Left ventricle myocardium inferior (tissue), 1 donor: ENCODE measurements around the gene NFKB2. TPM values are rescaled to one million over a fixed set of nuclear protein-coding genes. Genes with fewer than 3 reads are reported as not detected.

ENCODE experiments used
- DNase-seq: peaks from one replicate; pipeline ENCODE4 v3.0.0-alpha.2; 2020
- H3K27ac ChIP-seq: fragments of 200-600 bp; replicated peaks from 2 replicates; pipeline ENCODE4 v1.8.0; 2021
- H3K27me3 ChIP-seq: fragments of 200-600 bp; 2 replicates; pipeline ENCODE4 v1.8.0; 2021; ENCODE audit warnings: low read depth
- H3K36me3 ChIP-seq: fragments of 200-600 bp; 2 replicates; pipeline ENCODE4 v1.8.0; 2021
- H3K4me1 ChIP-seq: fragments of 200-600 bp; 2 replicates; pipeline ENCODE4 v1.8.0; 2021
- H3K4me3 ChIP-seq: fragments of 200-600 bp; 2 replicates; pipeline ENCODE4 v1.8.0; 2021; ENCODE audit warnings: mild to moderate bottlenecking, moderate library complexity
- H3K9me3 ChIP-seq: fragments of 200-600 bp; replicated peaks from 2 replicates; pipeline ENCODE4 v1.8.0; 2021
- CTCF ChIP-seq: fragments of 200-600 bp; IDR thresholded peaks from 2 replicates; pipeline ENCODE4 v1.8.0; 2021; ENCODE audit warnings: antibody characterized with exemption, mild to moderate bottlenecking, borderline replicate concordance
- intact Hi-C: fragments of 100-400 bp; cut with micrococcal nuclease; formaldehyde crosslinking; loops from one replicate; pipeline ENCODE4 v1.11.0; 2022
- total RNA-seq: library from RNA; stranded (reverse); fragmentation: NEBNext Ultra II Directional; extraction: Animal tissue kit (Norgen Biotek cat#: 25700); gene quantifications from one replicate; pipeline ENCODE4 v1.2.1, GENCODE V29; 2021
- donor health status: DM: no; HTN: yes; CAD: no; lungs with severe emphysema.

The NFKB2 gene
- total RNA-seq, 1 donor from 2014 or later, result 11.0 TPM

GRCh38 chr10:102367441-102367840, 28.1 kb upstream of the NFKB2 start:
- Histone ChIP-seq H3K4me1 (no peaks in the 10 kb centered on the region), H3K27me3 (no peaks in the 10 kb centered on the region), H3K4me3 (no peak overlapping the region), H3K27ac (no peak overlapping the region), H3K36me3 (peaks cover 100% of the 10 kb centered on the region), H3K9me3 (peaks cover 10% of the 10 kb centered on the region)
- no peak for TF ChIP-seq CTCF
- intact Hi-C loops, result no loop called here
- no peak for DNase-seq

- no peak for TF ChIP-seq CTCF
- no peak overlapping the region for H3K4me3 ChIP-seq
- no peak overlapping the region for H3K27ac ChIP-seq
- no peaks in the 10 kb centered on the region for H3K27me3 ChIP-seq
- intact Hi-C loops, result no loop called here
- H3K4me1 ChIP-seq, result no peaks in the 10 kb centered on the region
- DNase-seq, result no peak
- H3K36me3 ChIP-seq, result peaks cover 100% of the 10 kb centered on the region
- H3K9me3 ChIP-seq, result peaks cover 10% of the 10 kb centered on the region
Measured at GRCh38 chr10:102368077-102368476, 27.4 kb upstream of the NFKB2 start.

- no peaks in the 10 kb centered on the region for H3K4me1 ChIP-seq
- intact Hi-C loops, result no loop called here
- no peaks in the 10 kb centered on the region for H3K27me3 ChIP-seq
- TF ChIP-seq CTCF, result no peak
- peaks cover 100% of the 10 kb centered on the region for H3K36me3 ChIP-seq
- peaks cover 10% of the 10 kb centered on the region for H3K9me3 ChIP-seq
- no peak overlapping the region for H3K4me3 ChIP-seq
- DNase-seq, result no peak
- H3K27ac ChIP-seq, result no peak overlapping the region
Measured at GRCh38 chr10:102371295-102371694, 24.2 kb upstream of the NFKB2 start.

- Histone ChIP-seq H3K4me1 (no peaks in the 10 kb centered on the region), H3K9me3 (peaks cover 10% of the 10 kb centered on the region), H3K4me3 (no peak overlapping the region), H3K27me3 (no peaks in the 10 kb centered on the region), H3K27ac (no peak overlapping the region), H3K36me3 (peaks cover 100% of the 10 kb centered on the region)
- no peak for DNase-seq
- intact Hi-C loops, result no loop called here
- TF ChIP-seq CTCF, result no peak
Measured at GRCh38 chr10:102375250-102375649, 20.3 kb upstream of the NFKB2 start.

- no peak for TF ChIP-seq CTCF
- intact Hi-C loops, result no loop called here
- H3K4me3 ChIP-seq, result no peak overlapping the region
- DNase-seq, result no peak
- no peaks in the 10 kb centered on the region for H3K27me3 ChIP-seq
- H3K36me3 ChIP-seq, result peaks cover 100% of the 10 kb centered on the region
- peaks cover 6% of the 10 kb centered on the region for H3K9me3 ChIP-seq
- no peak overlapping the region for H3K27ac ChIP-seq
- no peaks in the 10 kb centered on the region for H3K4me1 ChIP-seq
Measured at GRCh38 chr10:102375867-102376266, 19.6 kb upstream of the NFKB2 start.

GRCh38 chr10:102376901-102377300, 18.6 kb upstream of the NFKB2 start:
- intact Hi-C loops, result no loop called here
- Histone ChIP-seq H3K4me1 (no peaks in the 10 kb centered on the region), H3K36me3 (peaks cover 100% of the 10 kb centered on the region), H3K27ac (no peak overlapping the region), H3K4me3 (no peak overlapping the region), H3K27me3 (no peaks in the 10 kb centered on the region), H3K9me3 (no peaks in the 10 kb centered on the region)
- TF ChIP-seq CTCF, result no peak
- no peak for DNase-seq
